H9 (cell line): ENCODE measurements around the gene TRAIP. TPM values are rescaled to one million over a fixed set of nuclear protein-coding genes. Genes with fewer than 3 reads are reported as not detected.

Source experiments
- DNase-seq: peaks from one replicate; pipeline ENCODE4 v3.0.0-alpha.2; 2017
- H2AFZ ChIP-seq: one replicate; pipeline ENCODE4 v1.6.1; 2013; ENCODE audit warnings: mild to moderate bottlenecking, low read length, control low read depth, moderate library complexity
- H2AK5ac ChIP-seq: 2 replicates; pipeline ENCODE4 v1.6.1; 2013; ENCODE audit warnings: low read length, control low read depth, mixed read lengths; ENCODE audit not compliant: insufficient read length
- H2BK120ac ChIP-seq: one replicate; pipeline ENCODE4 v1.6.1; 2013; ENCODE audit warnings: low read depth, mild to moderate bottlenecking, low read length, control low read depth, inconsistent platforms; ENCODE audit not compliant: poor library complexity, severe bottlenecking
- H2BK12ac ChIP-seq: 2 replicates; pipeline ENCODE4 v1.6.1; 2013; ENCODE audit warnings: low read length, control low read depth, mixed read lengths, low read depth; ENCODE audit not compliant: insufficient read length
- H2BK15ac ChIP-seq: 2 replicates; pipeline ENCODE4 v1.6.1; 2013; ENCODE audit warnings: low read depth, low read length, control low read depth
- H2BK20ac ChIP-seq: one replicate; pipeline ENCODE4 v1.6.1; 2013; ENCODE audit warnings: low read depth, mild to moderate bottlenecking, low read length, control low read depth, inconsistent platforms; ENCODE audit not compliant: poor library complexity, severe bottlenecking
- H2BK5ac ChIP-seq: 2 replicates; pipeline ENCODE4 v1.6.1; 2013; ENCODE audit warnings: low read length, control low read depth, mixed read lengths; ENCODE audit not compliant: insufficient read length
- H3K14ac ChIP-seq: 2 replicates; pipeline ENCODE4 v1.6.1; 2013; ENCODE audit warnings: low read length, control low read depth; ENCODE audit not compliant: insufficient read depth
- H3K18ac ChIP-seq: 2 replicates; pipeline ENCODE4 v1.6.1; 2013; ENCODE audit warnings: low read depth, mild to moderate bottlenecking, mixed read lengths, low read length, control low read depth; ENCODE audit not compliant: insufficient read length
- H3K23ac ChIP-seq: 2 replicates; pipeline ENCODE4 v1.6.1; 2013; ENCODE audit warnings: low read length, control low read depth, mixed read lengths, low read depth; ENCODE audit not compliant: insufficient read length
- H3K23me2 ChIP-seq: 2 replicates; pipeline ENCODE4 v1.6.1; 2013; ENCODE audit warnings: low read depth, mild to moderate bottlenecking, mixed read lengths, low read length, control low read depth; ENCODE audit not compliant: insufficient read length, poor library complexity, severe bottlenecking
- H3K27ac ChIP-seq: 2 replicates; pipeline ENCODE4 v1.5.1; 2013; ENCODE audit warnings: low read length, control low read depth, mixed read lengths, low read depth; ENCODE audit not compliant: insufficient read length
- H3K27me3 ChIP-seq: 2 replicates; pipeline ENCODE4 v1.6.1; 2013; ENCODE audit warnings: low read length, control low read depth, inconsistent platforms; ENCODE audit not compliant: insufficient read depth
- H3K4ac ChIP-seq: 2 replicates; pipeline ENCODE4 v1.6.1; 2013; ENCODE audit warnings: low read depth, mild to moderate bottlenecking, control low read depth, inconsistent platforms, low read length, moderate library complexity
- H3K4me1 ChIP-seq: 2 replicates; pipeline ENCODE4 v1.6.1; 2013; ENCODE audit warnings: low read length, control low read depth, inconsistent platforms; ENCODE audit not compliant: insufficient read depth
- H3K4me2 ChIP-seq: 2 replicates; pipeline ENCODE4 v1.6.1; 2013; ENCODE audit warnings: low read length, control low read depth, mixed read lengths; ENCODE audit not compliant: insufficient read length, insufficient read depth
- H3K56ac ChIP-seq: 2 replicates; pipeline ENCODE4 v1.6.1; 2013; ENCODE audit warnings: low read depth, mild to moderate bottlenecking, mixed read lengths, low read length, control low read depth; ENCODE audit not compliant: insufficient read length
- H3K79me1 ChIP-seq: 2 replicates; pipeline ENCODE4 v1.6.1; 2013; ENCODE audit warnings: low read depth, mild to moderate bottlenecking, moderate library complexity, low read length, control low read depth, inconsistent platforms; ENCODE audit not compliant: insufficient read depth, poor library complexity, severe bottlenecking
- H3K79me2 ChIP-seq: 2 replicates; pipeline ENCODE4 v1.6.1; 2013; ENCODE audit warnings: low read length, control low read depth, inconsistent platforms; ENCODE audit not compliant: insufficient read depth
- H3K9ac ChIP-seq: 2 replicates; pipeline ENCODE4 v1.6.1; 2013; ENCODE audit warnings: low read length, control low read depth, mixed read lengths; ENCODE audit not compliant: insufficient read length; ENCODE audit errors: extremely low read depth
- H3K9me3 ChIP-seq: one replicate; pipeline ENCODE4 v1.6.1; 2013; ENCODE audit warnings: low read depth, low read length, inconsistent platforms; ENCODE audit not compliant: control insufficient read depth
- H3T11ph ChIP-seq: one replicate; pipeline ENCODE4 v1.6.1; 2013; ENCODE audit warnings: mild to moderate bottlenecking, low read length, control low read depth, inconsistent platforms
- H4K20me1 ChIP-seq: one replicate; pipeline ENCODE4 v1.6.1; 2013; ENCODE audit not compliant: control insufficient read depth, insufficient read length, insufficient read depth
- H4K5ac ChIP-seq: 2 replicates; pipeline ENCODE4 v1.6.1; 2013; ENCODE audit warnings: low read depth, mild to moderate bottlenecking, mixed read lengths, low read length, control low read depth; ENCODE audit not compliant: insufficient read length
- H4K8ac ChIP-seq: replicated peaks from 2 replicates; pipeline ENCODE4 v1.6.1; 2013; ENCODE audit warnings: low read length, control low read depth, mixed read lengths, low read depth; ENCODE audit not compliant: insufficient read length
- H4K91ac ChIP-seq: 2 replicates; pipeline ENCODE4 v1.6.1; 2013; ENCODE audit warnings: low read depth, mild to moderate bottlenecking, moderate library complexity, mixed read lengths, low read length, control low read depth; ENCODE audit not compliant: insufficient read length
- H3K27ac Mint-ChIP-seq, 3 experiments: 2 replicates in 2 of 3; 3 replicates in 1 of 3; pipeline ENCODE4 v1.8.0; 2020 to 2021; ENCODE audit warnings: mixed read lengths in 3 of 3, mild to moderate bottlenecking in 1 of 3, moderate library complexity in 1 of 3
- H3K27me3 Mint-ChIP-seq: 2 replicates; pipeline ENCODE4 v1.8.0; 2021; ENCODE audit warnings: low read depth, mild to moderate bottlenecking, moderate library complexity, mixed read lengths
- H3K36me3 Mint-ChIP-seq, 3 experiments: 2 replicates in 2 of 3; 3 replicates in 1 of 3; pipeline ENCODE4 v1.8.0; 2020 to 2021; ENCODE audit warnings: low read depth in 3 of 3, mixed read lengths in 3 of 3; ENCODE audit not compliant: insufficient read depth in 1 of 3
- H3K4me1 Mint-ChIP-seq, 2 experiments: 2 replicates each; pipeline ENCODE4 v1.8.0; 2020; ENCODE audit warnings: mixed read lengths in 2 of 2
- H3K4me3 Mint-ChIP-seq, 2 experiments: 2 replicates in 1 of 2; 3 replicates in 1 of 2; pipeline ENCODE4 v1.8.0; 2020 to 2021; ENCODE audit warnings: mild to moderate bottlenecking in 2 of 2, mixed read lengths in 2 of 2, moderate library complexity in 1 of 2
- H3K9me3 Mint-ChIP-seq, 2 experiments: 2 replicates in 1 of 2; 3 replicates in 1 of 2; pipeline ENCODE4 v1.8.0; 2020; ENCODE audit warnings: mild to moderate bottlenecking in 2 of 2, mixed read lengths in 2 of 2, moderate library complexity in 1 of 2
- CTCF ChIP-seq: fragments of 200-600 bp; sonication (generic); conservative IDR thresholded peaks from 3 replicates; pipeline ENCODE4 v1.8.0; 2021; ENCODE audit warnings: antibody characterized with exemption, mild to moderate bottlenecking
- WGBS: extraction: QIAGEN DNeasy Blood & Tissue Kit; methylation state at CpG from one replicate; pipeline ENCODE4 v1.1.7; 2013; ENCODE audit warnings: missing lambda C conversion rate, low lambda C conversion rate, mixed read lengths; ENCODE audit not compliant: insufficient read length; ENCODE audit errors: extremely low coverage; 5-methylcytosine and 5-hydroxymethylcytosine counted together
- total RNA-seq: library from RNA; stranded (reverse); gene quantifications from 2 replicates; pipeline ENCODE4 v1.2.1, GENCODE V29; 2021

Gene TRAIP
- total RNA-seq, 1 experiment from 2014 or later, result 36.7 TPM

- no peak overlapping the region for H3K4ac ChIP-seq
- no peaks in the 10 kb centered on the region for H3K79me2 ChIP-seq
- H4K8ac ChIP-seq, result no peak overlapping the region
- no peaks in the 10 kb centered on the region for H3K9me3 ChIP-seq
- no peak overlapping the region for H2AK5ac ChIP-seq
- no peak overlapping the region for H3K4me3 Mint-ChIP-seq
- no peak overlapping the region for H2AFZ ChIP-seq
- H3K14ac ChIP-seq, result no peak overlapping the region
- H4K91ac ChIP-seq, result no peak overlapping the region
- peaks cover 31 to 69% (median 68%) of the 10 kb centered on the region in 3 experiments; a peak in 6 of 7 replicates for H3K36me3 Mint-ChIP-seq
- H3K18ac ChIP-seq, result no peak overlapping the region
- H2BK120ac ChIP-seq, result no peak overlapping the region
- peak; percentile 92 for TF ChIP-seq CTCF
- H2BK15ac ChIP-seq, result no peak overlapping the region
- H2BK12ac ChIP-seq, result no peak overlapping the region
- no peaks in the 10 kb centered on the region for H3K4me1 ChIP-seq
- H4K5ac ChIP-seq, result no peak overlapping the region
- H3K27ac Mint-ChIP-seq, result peak overlapping the region in 2 of 3 experiments; percentile 32 to 84; a peak in 1 of 7 replicates
- H3K56ac ChIP-seq, result no peak overlapping the region
- H2BK20ac ChIP-seq, result no peak overlapping the region
- no peaks in the 10 kb centered on the region for H3K9me3 Mint-ChIP-seq
- H3K23ac ChIP-seq, result no peak overlapping the region
- H3K27me3 Mint-ChIP-seq, result no peaks in the 10 kb centered on the region
- no peak overlapping the region for H3K27ac ChIP-seq
- H4K20me1 ChIP-seq, result no peaks in the 10 kb centered on the region
- no peaks in the 10 kb centered on the region for H3K23me2 ChIP-seq
- H3K27me3 ChIP-seq, result no peaks in the 10 kb centered on the region
- no CpG with 5 or more reads among the region's 6 CpGs for WGBS
- H3K79me1 ChIP-seq, result no peaks in the 10 kb centered on the region
- H3K9ac ChIP-seq, result no peak overlapping the region
- H3K4me2 ChIP-seq, result no peak overlapping the region
- H3K4me1 Mint-ChIP-seq, result peaks cover 13 to 17% of the 10 kb centered on the region in 2 experiments
- peak; percentile 56 for DNase-seq
- H3T11ph ChIP-seq, result no peak overlapping the region
- no peak overlapping the region for H2BK5ac ChIP-seq
These were observed 17.1 kb downstream of the TRAIP start for GRCh38 chr3:49839193-49839809.
